GM19372 (cell line): Measurements from ENCODE around the gene KIAA0232.
"Not testable (repeated sequence)": the region's sequence is repeated elsewhere in the genome, so short reads cannot be mapped to it uniquely, and the experiment has no call there.

Source experiments
- ATAC-seq: cut with Tn5 transposase; IDR thresholded peaks from one replicate; pipeline ENCODE4 v1.9.1; 2021; ENCODE audit warnings: mild to moderate bottlenecking, low read depth, moderate library complexity; ENCODE audit not compliant: unreplicated experiment

The KIAA0232 gene

DNA sequence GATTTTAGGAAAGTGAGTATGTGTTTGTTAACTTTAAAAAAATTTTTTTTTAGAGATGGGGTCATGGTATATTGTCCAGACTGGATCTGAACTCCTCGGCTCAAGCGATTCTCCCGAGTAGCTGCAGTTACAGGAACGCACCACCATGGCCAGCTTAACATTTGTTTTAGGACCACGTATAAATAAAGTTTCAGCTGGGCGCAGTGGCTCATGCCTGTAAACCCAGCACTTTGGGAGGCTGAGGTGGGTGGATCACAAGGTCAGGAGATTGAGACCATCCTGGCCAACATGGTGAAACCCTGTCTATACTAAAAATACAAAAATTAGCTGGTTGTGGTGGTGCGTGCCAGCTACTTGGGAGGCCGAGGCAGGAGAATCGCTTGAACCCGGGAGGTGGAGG lies 129.4 kb downstream of the KIAA0232 start:
- ATAC-seq: not testable (repeated sequence)

- ATAC-seq: no peak
These were observed 129.9 kb downstream of the KIAA0232 start for GRCh38 chr4:6912441-6912840.

DNA sequence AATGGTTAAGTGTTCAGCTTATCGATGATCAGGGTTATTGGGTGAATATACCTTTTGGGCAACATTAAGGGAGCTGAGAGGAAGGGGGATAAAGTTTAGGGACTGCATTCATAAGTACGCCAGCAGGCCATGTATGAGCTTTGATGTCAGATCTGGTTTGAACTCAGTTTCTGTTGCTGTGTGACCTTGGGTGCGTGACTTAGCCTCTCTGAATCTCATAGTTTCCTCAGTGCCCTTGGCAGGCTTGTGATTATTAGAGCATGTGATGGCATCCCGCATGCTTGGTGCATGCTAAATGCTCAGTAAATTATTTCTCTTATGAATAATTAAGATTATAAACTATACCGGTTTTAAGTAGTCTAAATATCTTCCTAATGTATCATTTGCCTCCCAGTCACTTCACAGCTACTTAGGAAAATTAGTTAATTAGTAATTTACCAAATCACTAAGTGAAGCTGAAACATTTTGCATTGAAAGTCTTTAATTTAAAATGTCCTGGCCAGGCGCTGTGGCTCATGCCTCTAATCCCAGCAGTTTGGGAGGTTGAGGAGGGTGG lies 130.9 kb downstream of the KIAA0232 start:
- ATAC-seq: no peak

DNA sequence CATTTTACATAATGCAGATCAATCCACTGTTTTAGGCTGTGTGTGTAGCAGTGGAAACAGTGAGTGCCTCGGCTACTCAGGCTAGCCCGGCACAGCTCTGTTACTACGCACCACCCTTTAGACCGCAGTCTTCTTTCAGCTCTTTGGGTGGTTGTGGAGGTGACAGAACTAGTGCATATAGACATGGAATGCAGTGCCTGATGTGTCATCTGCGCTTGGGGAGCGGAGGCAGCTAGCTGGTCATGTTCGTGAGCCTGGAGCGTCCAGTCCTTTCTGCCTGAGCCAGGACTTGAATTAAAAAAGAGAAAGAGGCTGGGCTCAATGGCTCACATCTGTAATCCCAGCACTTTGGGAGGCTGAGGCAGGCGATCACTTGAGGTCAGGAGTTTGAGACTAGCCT lies 131.9 kb downstream of the KIAA0232 start:
- ATAC-seq: no peak

- no peak for ATAC-seq
These were observed 132.8 kb downstream of the KIAA0232 start for GRCh38 chr4:6915041-6916005.

- ATAC-seq: no peak
These were observed 133.6 kb downstream of the KIAA0232 start for GRCh38 chr4:6916069-6916586.

GRCh38 chr4:6916587-6917460 lies 134.3 kb downstream of the KIAA0232 start:
- ATAC-seq: peak; percentile 50

DNA sequence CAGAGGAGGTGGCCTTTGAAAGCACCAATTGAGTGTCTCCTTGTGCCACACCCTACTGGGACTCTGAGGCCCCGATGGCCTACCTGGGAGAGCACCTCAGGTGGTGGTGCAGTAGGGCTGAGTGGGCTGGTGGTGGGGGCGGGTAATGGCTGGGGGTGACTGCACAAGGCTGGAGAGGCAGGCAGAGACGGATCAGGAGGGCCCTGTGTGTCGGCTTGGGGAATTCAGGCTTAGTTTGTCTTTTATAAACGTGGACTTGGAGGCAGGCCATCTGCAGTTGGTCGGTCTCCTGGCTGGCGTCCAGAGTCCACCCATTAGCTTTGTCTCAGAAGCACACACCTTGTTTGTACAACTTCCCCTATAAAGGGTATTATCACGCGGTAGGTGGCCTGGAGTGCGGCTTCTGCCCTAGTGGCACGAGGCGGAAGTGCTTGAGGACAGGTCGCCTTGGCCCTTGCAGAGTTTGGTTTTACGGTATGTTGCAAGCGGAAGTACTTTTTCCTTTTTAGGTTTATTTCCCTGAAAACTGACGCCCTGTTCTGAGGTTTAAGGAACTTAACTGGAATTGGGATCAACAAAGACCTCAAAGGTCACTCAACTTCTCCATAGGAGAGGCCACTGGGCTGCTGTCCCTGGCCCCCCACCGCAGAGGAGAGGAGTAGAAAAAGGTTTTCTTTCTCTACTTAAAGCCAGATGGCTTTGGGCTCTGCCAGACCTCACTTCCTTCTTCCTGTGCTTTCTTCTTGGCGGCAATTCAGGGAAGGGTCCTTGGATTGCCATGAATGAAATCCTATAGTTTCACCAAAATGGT lies 135.1 kb downstream of the KIAA0232 start:
- ATAC-seq: peak; percentile 64

DNA sequence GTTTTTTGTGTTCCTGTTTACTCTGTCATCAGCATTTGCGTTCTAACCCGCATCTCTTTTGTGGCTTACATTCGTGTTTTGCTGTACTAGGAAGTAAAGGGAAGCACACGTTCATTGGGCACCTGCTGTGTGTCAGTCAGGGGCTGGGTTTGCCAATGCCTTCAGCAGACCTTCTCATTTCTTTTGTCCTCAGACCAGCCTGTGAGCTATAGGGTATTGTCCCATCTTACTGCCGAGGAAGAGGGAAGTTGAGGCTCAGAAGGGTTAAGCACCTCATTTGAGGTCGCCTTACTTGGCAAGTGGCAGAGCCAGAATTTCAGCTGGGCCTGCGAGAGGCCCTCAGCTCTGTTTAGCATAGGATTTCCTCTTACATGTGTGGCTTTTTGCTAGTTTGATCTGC lies 135.8 kb downstream of the KIAA0232 start:
- ATAC-seq: no peak

DNA sequence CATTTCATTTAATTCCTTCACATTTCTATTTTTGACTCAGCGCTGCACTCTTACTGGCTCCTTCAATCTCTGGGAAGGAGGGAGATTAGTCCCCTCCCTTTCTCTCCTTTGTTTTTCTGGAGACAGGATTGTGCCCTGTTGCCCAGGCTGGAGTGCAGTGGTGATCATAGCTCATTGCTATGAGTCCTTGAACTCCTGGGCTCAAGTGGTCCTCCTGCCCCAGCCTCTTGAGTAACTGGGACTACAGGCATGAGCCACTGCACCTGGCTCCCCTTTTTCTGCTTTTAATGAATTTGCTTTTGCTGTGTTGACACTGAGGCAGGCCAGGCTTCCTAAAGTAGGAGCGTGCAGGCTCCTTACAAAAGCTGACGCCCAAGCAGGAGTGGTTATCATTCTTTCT lies 137.6 kb downstream of the KIAA0232 start:
- no peak for ATAC-seq

DNA sequence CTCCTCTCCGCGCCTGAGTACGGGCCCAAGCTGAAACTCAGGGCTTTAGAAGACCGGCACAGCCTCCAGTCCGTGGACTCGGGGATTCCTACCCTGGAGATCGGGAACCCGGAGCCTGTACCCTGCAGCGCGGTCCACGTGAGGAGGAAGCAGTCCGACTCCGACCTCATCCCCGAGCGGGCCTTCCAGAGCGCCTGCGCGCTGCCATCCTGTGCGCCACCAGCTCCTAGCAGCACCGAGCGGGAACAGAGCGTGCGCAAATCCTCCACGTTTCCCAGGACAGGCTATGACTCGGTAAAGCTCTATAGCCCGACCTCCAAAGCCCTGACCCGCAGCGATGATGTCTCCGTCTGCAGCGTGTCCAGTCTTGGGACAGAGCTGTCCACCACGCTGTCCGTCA lies 141.0 kb downstream of the KIAA0232 start:
- ATAC-seq: no peak

- no peak for ATAC-seq
These were observed 141.8 kb downstream of the KIAA0232 start for GRCh38 chr4:6924361-6924779.

GRCh38 chr4:6925357-6925836 lies 142.9 kb downstream of the KIAA0232 start:
- ATAC-seq: no peak

DNA sequence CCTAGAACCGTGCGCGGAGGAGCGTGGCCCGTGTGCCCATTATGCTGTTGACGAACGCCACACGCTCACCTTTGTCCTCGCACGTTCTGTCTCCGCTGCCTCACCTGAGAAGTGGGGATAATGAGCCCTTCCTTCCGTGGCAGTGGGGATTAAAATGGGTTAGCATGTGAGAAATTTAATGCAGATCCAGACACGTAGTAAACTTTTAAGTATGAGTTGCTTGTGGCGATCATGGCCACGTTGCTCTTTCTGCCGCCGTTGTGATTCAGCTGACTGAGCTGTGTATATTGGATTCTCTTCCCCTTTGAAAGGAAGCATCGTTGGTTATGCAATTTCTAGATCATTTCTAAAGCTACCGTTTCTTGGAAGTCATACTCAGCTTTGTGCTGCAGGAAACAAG lies 143.6 kb downstream of the KIAA0232 start:
- no peak for ATAC-seq

GRCh38 chr4:6926681-6927478 lies 144.4 kb downstream of the KIAA0232 start:
- ATAC-seq: no peak

GRCh38 chr4:6928081-6928480 lies 145.6 kb downstream of the KIAA0232 start:
- ATAC-seq: no peak

GRCh38 chr4:6929339-6929811 lies 146.8 kb downstream of the KIAA0232 start:
- no peak for ATAC-seq

GRCh38 chr4:6929812-6930464 lies 147.4 kb downstream of the KIAA0232 start:
- ATAC-seq: no peak
